Measurements from ENCODE around the gene ADD1. TPM values are rescaled to one million over a fixed set of nuclear protein-coding genes. Genes with fewer than 3 reads are reported as not detected.

The ADD1 gene
- total RNA-seq, 4 donors from 2014 or later = 270 to 449 (median 327) TPM

DNA sequence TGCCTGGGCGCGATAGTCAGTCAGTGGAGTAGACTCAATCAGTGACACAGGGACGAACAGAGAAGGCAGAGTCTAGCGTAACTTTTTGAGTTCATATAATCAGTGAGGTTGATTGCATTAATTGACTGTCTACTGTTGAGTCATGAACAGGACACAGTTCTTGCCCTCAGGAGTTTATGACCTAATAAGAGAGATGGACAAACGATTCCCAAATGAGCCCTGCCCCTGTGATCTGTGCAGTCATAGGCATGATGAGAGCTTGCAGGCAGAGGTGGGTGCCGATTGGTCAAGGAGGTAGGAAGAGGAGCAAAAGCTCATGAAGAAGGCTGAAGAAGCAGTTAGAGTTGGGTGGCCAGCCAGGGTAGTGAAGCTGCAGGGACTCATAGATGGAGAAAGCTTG is 57.1 kb downstream of the ADD1 start:
- Histone ChIP-seq H3K4me1 (no peaks in the 10 kb centered on the region), H3K27ac (no peak overlapping the region), H3K9me3 (no peaks in the 10 kb centered on the region), H3K4me3 (no peak overlapping the region), H3K27me3 (no peaks in the 10 kb centered on the region), H3K36me3 (peaks cover 10 to 99% (median 36%) of the 10 kb centered on the region in 3 donors)
- TF ChIP-seq EP300 (IDR thresholded peaks at IDR 0.05) = no peak
- TF ChIP-seq, protein P1, sequence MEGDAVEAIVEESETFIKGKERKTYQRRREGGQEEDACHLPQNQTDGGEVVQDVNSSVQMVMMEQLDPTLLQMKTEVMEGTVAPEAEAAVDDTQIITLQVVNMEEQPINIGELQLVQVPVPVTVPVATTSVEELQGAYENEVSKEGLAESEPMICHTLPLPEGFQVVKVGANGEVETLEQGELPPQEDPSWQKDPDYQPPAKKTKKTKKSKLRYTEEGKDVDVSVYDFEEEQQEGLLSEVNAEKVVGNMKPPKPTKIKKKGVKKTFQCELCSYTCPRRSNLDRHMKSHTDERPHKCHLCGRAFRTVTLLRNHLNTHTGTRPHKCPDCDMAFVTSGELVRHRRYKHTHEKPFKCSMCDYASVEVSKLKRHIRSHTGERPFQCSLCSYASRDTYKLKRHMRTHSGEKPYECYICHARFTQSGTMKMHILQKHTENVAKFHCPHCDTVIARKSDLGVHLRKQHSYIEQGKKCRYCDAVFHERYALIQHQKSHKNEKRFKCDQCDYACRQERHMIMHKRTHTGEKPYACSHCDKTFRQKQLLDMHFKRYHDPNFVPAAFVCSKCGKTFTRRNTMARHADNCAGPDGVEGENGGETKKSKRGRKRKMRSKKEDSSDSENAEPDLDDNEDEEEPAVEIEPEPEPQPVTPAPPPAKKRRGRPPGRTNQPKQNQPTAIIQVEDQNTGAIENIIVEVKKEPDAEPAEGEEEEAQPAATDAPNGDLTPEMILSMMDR (IDR thresholded peaks at IDR 0.05) = no peak
- no peak for TF ChIP-seq POLR2A (IDR thresholded peaks at IDR 0.05)
- no peak for DNase-seq (ENCODE audit: low spot score in 2 of 2)
- WGBS, 2 donors = 91% methylated on average over 6 of the region's 6 CpGs

DNA sequence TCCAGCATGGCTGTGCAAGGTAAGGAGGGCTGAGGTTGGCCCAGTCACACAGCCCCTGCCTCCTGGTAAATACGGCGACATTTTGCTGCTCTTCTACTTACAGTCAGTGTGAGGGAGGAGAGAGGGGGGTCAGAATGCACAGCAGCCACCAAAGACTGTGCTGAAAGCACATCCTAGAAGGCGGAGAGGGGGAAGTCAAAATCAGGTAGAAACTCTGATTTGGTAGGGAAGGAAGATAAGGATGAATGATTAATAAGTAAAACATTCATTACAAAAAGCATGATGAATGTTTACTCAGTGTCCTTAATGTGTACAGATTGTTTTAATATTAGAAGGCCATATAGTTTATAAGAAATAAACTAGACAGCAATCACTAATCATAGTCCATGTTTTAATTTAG is 57.5 kb downstream of the ADD1 start:
- DNase-seq (ENCODE audit: low spot score in 2 of 2) = no peak
- H3K27ac ChIP-seq = no peak overlapping the region
- no peak overlapping the region for H3K4me3 ChIP-seq
- no peaks in the 10 kb centered on the region for H3K4me1 ChIP-seq
- H3K27me3 ChIP-seq = no peaks in the 10 kb centered on the region
- TF ChIP-seq, protein P1 (IDR thresholded peaks at IDR 0.05) = no peak
- TF ChIP-seq POLR2A (IDR thresholded peaks at IDR 0.05) = no peak
- no peak for TF ChIP-seq EP300 (IDR thresholded peaks at IDR 0.05)
- 90 to 91% methylated on average over 3 of the region's 3 CpGs for WGBS, 2 donors
- peaks cover 10 to 99% (median 38%) of the 10 kb centered on the region in 3 donors for H3K36me3 ChIP-seq
- no peaks in the 10 kb centered on the region for H3K9me3 ChIP-seq

DNA sequence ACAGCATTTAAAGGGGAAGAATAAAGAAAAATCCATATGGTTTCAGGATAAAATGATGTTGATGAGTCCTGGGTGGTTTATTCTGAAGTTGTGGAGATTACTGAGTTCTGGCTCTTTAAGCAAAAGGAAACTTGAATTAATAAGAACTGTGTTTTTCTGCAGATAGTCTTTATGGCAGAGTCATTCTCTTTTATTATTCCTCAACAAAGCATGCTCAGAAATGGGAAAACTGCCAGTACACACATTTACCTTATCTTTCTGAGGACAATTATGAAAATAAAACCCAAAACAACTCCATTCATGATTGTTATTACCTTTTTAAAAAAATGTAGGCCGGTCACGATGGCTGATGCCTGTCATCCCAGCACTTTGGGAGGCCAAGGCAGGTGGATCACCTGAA is 58.5 kb downstream of the ADD1 start:
- Histone ChIP-seq H3K4me3 (no peak overlapping the region), H3K36me3 (peaks cover 10 to 99% (median 41%) of the 10 kb centered on the region in 3 donors), H3K27ac (no peak overlapping the region), H3K27me3 (no peaks in the 10 kb centered on the region), H3K4me1 (no peaks in the 10 kb centered on the region), H3K9me3 (no peaks in the 10 kb centered on the region)
- DNase-seq (ENCODE audit: low spot score in 2 of 2) = no peak
- 67 to 77% methylated on average over 2 of the region's 2 CpGs for WGBS, 2 donors
- TF ChIP-seq, protein P1 (IDR thresholded peaks at IDR 0.05) = no peak
- TF ChIP-seq EP300 (IDR thresholded peaks at IDR 0.05) (no peak), POLR2A (IDR thresholded peaks at IDR 0.05) (no peak)

DNA sequence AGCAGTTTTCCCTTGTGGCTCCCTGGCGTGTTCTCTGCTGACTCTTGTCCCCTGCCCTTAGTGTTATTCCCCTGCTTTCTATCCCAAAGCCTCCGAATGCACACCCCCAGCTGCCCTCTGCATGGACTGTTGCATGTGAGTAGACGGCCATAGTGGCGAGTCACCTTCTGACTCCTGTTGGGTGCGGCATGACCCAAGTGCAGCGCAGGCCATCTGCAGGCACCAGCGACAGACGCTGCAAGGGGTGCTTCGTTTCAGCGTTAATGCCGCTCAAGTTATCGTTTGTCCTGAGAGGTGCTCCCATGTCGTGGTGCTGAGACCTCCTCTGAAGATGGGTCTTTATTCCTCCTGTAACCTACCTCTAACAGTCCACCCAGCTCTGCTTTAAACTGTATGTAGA is 61.9 kb downstream of the ADD1 start:
- WGBS, 2 donors = 85 to 93% methylated on average over 13 of the region's 13 CpGs
- Histone ChIP-seq H3K4me1 (peaks cover 0 to 20% (median 0%) of the 10 kb centered on the region in 4 donors), H3K36me3 (peaks cover 2 to 100% (median 28%) of the 10 kb centered on the region in 3 donors)

DNA sequence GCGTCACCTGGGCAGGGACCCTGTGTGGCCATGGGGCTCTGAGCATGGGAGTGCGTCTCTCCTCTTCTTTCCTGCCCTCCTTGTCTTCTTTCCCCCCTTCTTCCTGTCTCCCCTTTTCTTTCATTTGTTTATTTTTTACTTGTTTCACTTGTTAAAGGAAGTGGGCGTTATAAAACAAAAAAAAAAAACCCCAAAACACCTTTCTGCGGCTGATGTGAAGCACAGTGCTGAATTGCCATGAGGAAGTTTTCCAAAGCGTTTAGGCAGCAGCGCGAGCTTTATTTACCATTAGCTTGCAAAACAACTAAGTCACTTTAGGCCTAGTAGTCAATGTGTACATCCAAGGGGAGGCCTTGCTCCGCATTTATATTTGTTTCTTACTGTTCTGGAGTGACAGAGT is 62.6 kb downstream of the ADD1 start:
- Histone ChIP-seq H3K27ac (no peak overlapping the region), H3K9me3 (no peaks in the 10 kb centered on the region), H3K27me3 (no peaks in the 10 kb centered on the region), H3K4me1 (peaks cover 0 to 22% (median 0%) of the 10 kb centered on the region in 4 donors), H3K36me3 (peaks cover 2 to 100% (median 28%) of the 10 kb centered on the region in 3 donors), H3K4me3 (no peak overlapping the region)
- WGBS, 2 donors = 89% methylated on average over 8 of the region's 8 CpGs
- no peak for DNase-seq (ENCODE audit: low spot score in 2 of 2)
- TF ChIP-seq, protein P1 (IDR thresholded peaks at IDR 0.05) = no peak
- TF ChIP-seq POLR2A (IDR thresholded peaks at IDR 0.05) = no peak
- TF ChIP-seq EP300 (IDR thresholded peaks at IDR 0.05) = no peak

More for the DNA sequence above, 61.9 kb downstream of the ADD1 start:
- Histone ChIP-seq H3K4me3 (no peak overlapping the region), H3K27me3 (no peaks in the 10 kb centered on the region), H3K27ac (no peak overlapping the region), H3K9me3 (no peaks in the 10 kb centered on the region)
- no peak for DNase-seq (ENCODE audit: low spot score in 2 of 2)
- TF ChIP-seq POLR2A (IDR thresholded peaks at IDR 0.05) (no peak), EP300 (IDR thresholded peaks at IDR 0.05) (no peak)
- TF ChIP-seq, protein P1 (IDR thresholded peaks at IDR 0.05) = no peak

Data from tibial nerve (tissue), 4 donors.